H1 (cell line): ENCODE measurements around the gene PTPN3. TPM values are rescaled to one million over a fixed set of nuclear protein-coding genes. Genes with fewer than 3 reads are reported as not detected.

Experiments
- CTCF ChIA-PET: fragments of 300-600 bp; sonication (Branson Sonifier 250); formaldehyde crosslinking; loops from one replicate; lab custom pipeline; 2021; ENCODE audit not compliant: partially characterized antibody; lab: Charles Lee
- POLR2A ChIA-PET: fragments of 300-600 bp; sonication (Branson Sonifier 250); formaldehyde crosslinking; loops from one replicate; lab custom pipeline; 2021; ENCODE audit warnings: inconsistent platforms; ENCODE audit not compliant: partially characterized antibody; lab: Charles Lee
- DNase-seq, 2 experiments: peaks; one replicate each; pipeline versions ENCODE4 v3.0.0 to v3.0.0-alpha.2; 2010 to 2022; ENCODE audit warnings: low spot score in 2 of 2, low read depth in 1 of 2, mixed read lengths in 1 of 2
- FAIRE-seq: peaks from 2 replicates; lab custom pipeline; 2011; peaks lifted over from hg19 to GRCh38; lab: Jason Lieb, UNC
- H2AFZ ChIP-seq: 2 replicates; pipeline ENCODE4 v1.8.1; 2012; ENCODE audit warnings: low read length, inconsistent platforms
- H2AK5ac ChIP-seq: 2 replicates; pipeline ENCODE4 v1.6.1; 2013; ENCODE audit warnings: low read depth, low read length
- H2BK120ac ChIP-seq: replicated peaks from 2 replicates; pipeline ENCODE3; 2013; ENCODE audit warnings: low read depth, low read length, inconsistent platforms
- H2BK12ac ChIP-seq: 2 replicates; pipeline ENCODE4 v1.6.1; 2013; ENCODE audit warnings: low read depth, low read length
- H2BK15ac ChIP-seq: 2 replicates; pipeline ENCODE4 v1.6.1; 2013; ENCODE audit warnings: low read length
- H2BK20ac ChIP-seq: 2 replicates; pipeline ENCODE4 v1.6.1; 2013; ENCODE audit warnings: low read length
- H2BK5ac ChIP-seq: 2 replicates; pipeline ENCODE4 v1.6.1; 2013; ENCODE audit warnings: low read depth, low read length
- H3K14ac ChIP-seq: 2 replicates; pipeline ENCODE4 v1.6.1; 2013; ENCODE audit warnings: inconsistent platforms; ENCODE audit not compliant: insufficient read length
- H3K18ac ChIP-seq: 2 replicates; pipeline ENCODE4 v1.6.1; 2013; ENCODE audit warnings: low read length; ENCODE audit errors: extremely low read depth
- H3K23ac ChIP-seq: 2 replicates; pipeline ENCODE4 v1.6.1; 2013; ENCODE audit warnings: inconsistent platforms; ENCODE audit not compliant: insufficient read length
- H3K23me2 ChIP-seq: 2 replicates; pipeline ENCODE4 v1.6.1; 2013; ENCODE audit warnings: low read depth, low read length
- H3K27ac ChIP-seq: 2 replicates; pipeline ENCODE4 v1.6.1; 2011; ENCODE audit warnings: low read depth, low read length, inconsistent platforms
- H3K27me3 ChIP-seq, 4 experiments: replicated peaks in 1 of 4; 1 replicate in 1 of 4; 2 replicates in 3 of 4; pipeline versions ENCODE4 v1.6.1 to v1.8.1; 2011 to 2013; ENCODE audit warnings: low read length in 3 of 4, mild to moderate bottlenecking in 3 of 4, inconsistent platforms in 2 of 4, mixed read lengths in 2 of 4, moderate library complexity in 1 of 4; ENCODE audit not compliant: control insufficient read depth in 3 of 4, insufficient read depth in 3 of 4; ENCODE audit errors: extremely low read depth in 1 of 4
- H3K36me3 ChIP-seq, 4 experiments: 2 replicates each; pipeline versions ENCODE4 v1.6.1 to v1.8.1; 2011 to 2013; ENCODE audit warnings: mild to moderate bottlenecking in 4 of 4, low read length in 3 of 4, moderate library complexity in 2 of 4, control low read depth in 1 of 4, inconsistent platforms in 1 of 4; ENCODE audit not compliant: insufficient read depth in 4 of 4, control insufficient read depth in 2 of 4
- H3K4ac ChIP-seq: replicated peaks from 2 replicates; pipeline ENCODE3; 2013; ENCODE audit warnings: low read length, low read depth, mixed read lengths, inconsistent platforms; ENCODE audit not compliant: insufficient read length
- H3K4me1 ChIP-seq, 4 experiments: replicated peaks in 1 of 4; 1 replicate in 1 of 4; 2 replicates in 3 of 4; pipeline versions ENCODE4 v1.6.1 to v1.8.1; 2011 to 2013; ENCODE audit warnings: low read length in 3 of 4, inconsistent platforms in 2 of 4, mixed read lengths in 1 of 4; ENCODE audit not compliant: insufficient read depth in 4 of 4, control insufficient read depth in 3 of 4
- H3K4me2 ChIP-seq, 2 experiments: 2 replicates each; pipeline versions ENCODE4 v1.6.1 to v1.8.1; 2011 to 2013; ENCODE audit warnings: low read depth in 2 of 2, low read length in 2 of 2, control low read depth in 1 of 2, inconsistent platforms in 1 of 2, mild to moderate bottlenecking in 1 of 2; ENCODE audit not compliant: insufficient read depth in 1 of 2
- H3K4me3 ChIP-seq, 4 experiments: fragments of 200-600, 300-600 bp in 1 of 4; sonication (generic), shearing (Covaris generic), sonication (Bioruptor Twin) in 1 of 4; 2 replicates each; pipeline versions ENCODE4 v1.5.1 to v1.8.1; 2011 to 2016; ENCODE audit warnings: low read length in 4 of 4, low read depth in 3 of 4, control low read depth in 2 of 4, inconsistent platforms in 2 of 4, mild to moderate bottlenecking in 2 of 4, mixed read lengths in 1 of 4, moderate library complexity in 1 of 4; ENCODE audit not compliant: insufficient read depth in 2 of 4; ENCODE audit errors: extremely low read depth in 1 of 4
- H3K56ac ChIP-seq: replicated peaks from 2 replicates; pipeline ENCODE3; 2013; ENCODE audit warnings: low read depth, mild to moderate bottlenecking, mixed read lengths, low read length, inconsistent platforms; ENCODE audit not compliant: insufficient read length
- H3K79me1 ChIP-seq: 2 replicates; pipeline ENCODE4 v1.6.1; 2013; ENCODE audit warnings: low read depth, low read length, control low read depth
- H3K79me2 ChIP-seq, 2 experiments: 2 replicates each; pipeline versions ENCODE4 v1.6.1 to v1.8.1; 2012 to 2013; ENCODE audit warnings: low read length in 2 of 2, mild to moderate bottlenecking in 2 of 2, inconsistent platforms in 1 of 2; ENCODE audit not compliant: insufficient read depth in 2 of 2, control insufficient read depth in 1 of 2
- H3K9ac ChIP-seq, 4 experiments: replicated peaks in 1 of 4; 1 replicate in 1 of 4; 2 replicates in 3 of 4; pipeline versions ENCODE4 v1.6.1 to v1.8.1; 2011 to 2013; ENCODE audit warnings: low read depth in 3 of 4, low read length in 3 of 4, control low read depth in 2 of 4, mild to moderate bottlenecking in 2 of 4, moderate library complexity in 2 of 4, inconsistent platforms in 1 of 4; ENCODE audit errors: extremely low read depth in 1 of 4
- H3K9me3 ChIP-seq, 2 experiments: 2 replicates each; pipeline versions ENCODE4 v1.6.1 to v1.8.1; 2012 to 2013; ENCODE audit warnings: mild to moderate bottlenecking in 2 of 2, moderate library complexity in 2 of 2, control low read depth in 1 of 2, inconsistent platforms in 1 of 2, low read depth in 1 of 2, low read length in 1 of 2, mixed read lengths in 1 of 2; ENCODE audit not compliant: insufficient read depth in 2 of 2
- H4K20me1 ChIP-seq, 2 experiments: replicated peaks in 1 of 2; 2 replicates each; pipeline versions ENCODE3 to v1.8.1; 2011 to 2013; ENCODE audit warnings: inconsistent platforms in 2 of 2, low read length in 2 of 2, mild to moderate bottlenecking in 1 of 2; ENCODE audit not compliant: insufficient read depth in 2 of 2, control insufficient read depth in 1 of 2
- H4K5ac ChIP-seq: 2 replicates; pipeline ENCODE4 v1.6.1; 2013; ENCODE audit warnings: low read length, low read depth, mixed read lengths, inconsistent platforms; ENCODE audit not compliant: insufficient read length
- H4K8ac ChIP-seq: 2 replicates; pipeline ENCODE4 v1.8.0; 2013; ENCODE audit warnings: mild to moderate bottlenecking, moderate library complexity, low read length, inconsistent platforms; ENCODE audit not compliant: insufficient read depth; ENCODE audit errors: extremely low read depth
- H4K91ac ChIP-seq: replicated peaks from 2 replicates; pipeline ENCODE3; 2013; ENCODE audit warnings: low read length, mixed read lengths, inconsistent platforms; ENCODE audit not compliant: insufficient read length
- HDAC2 ChIP-seq, 2 experiments: fragments of 300-600 bp in 1 of 2; sonication (generic) in 1 of 2; IDR thresholded peaks; 2 replicates each; pipeline ENCODE4 v1.6.1; 2011 to 2012; ENCODE audit warnings: low read depth in 2 of 2, low read length in 2 of 2, mild to moderate bottlenecking in 2 of 2, moderate library complexity in 2 of 2, borderline replicate concordance in 1 of 2, inconsistent platforms in 1 of 2
- SUZ12 ChIP-seq: fragments of 200-600 bp; sonication (generic); IDR thresholded peaks from 2 replicates; pipeline ENCODE4 v1.6.1; 2012; ENCODE audit warnings: mild to moderate bottlenecking, inconsistent platforms, low read length, moderate library complexity, mixed read lengths
- WGBS, 2 experiments: shearing (Covaris generic) in 1 of 2; methylation state at CpG; one replicate each; pipeline versions ENCODE4 v1.1.6 to v1.1.7; 2013 to 2015; ENCODE audit warnings: low lambda C conversion rate in 2 of 2, mixed read lengths in 2 of 2, inconsistent platforms in 1 of 2, low coverage in 1 of 2, missing lambda C conversion rate in 1 of 2; ENCODE audit not compliant: insufficient replicate concordance in 2 of 2, insufficient coverage in 1 of 2, insufficient read length in 1 of 2; ENCODE audit errors: extremely low coverage in 1 of 2, missing lambda C conversion rate in 1 of 2; 5-methylcytosine and 5-hydroxymethylcytosine counted together
- polyA plus RNA-seq, 7 experiments: library from polyadenylated mRNA; depleted of rRNA in 3 of 7; stranded (reverse) in 5 of 7; unstranded in 2 of 7; fragments of >200 nt in 5 of 7; fragments of 200-250 nt in 2 of 7; gene quantifications; 1 replicate in 5 of 7; 2 replicates in 1 of 7; 4 replicates in 1 of 7; pipeline versions ENCODE4 v1.2.1 to v1.2.3, GENCODE V29; 2011 to 2013; ENCODE audit warnings: missing spikeins in 2 of 7, mixed read lengths in 2 of 7
- total RNA-seq: library from RNA; stranded (reverse); fragmentation: NEBNext Ultra II Directional; extraction: Animal tissue kit (Norgen Biotek cat#: 25700); gene quantifications from 2 replicates; pipeline ENCODE4 v1.2.1, GENCODE V29; 2021

The PTPN3 gene
- total and polyA plus RNA-seq, 2 of the 8 experiments (the other 6 are each of a cell fraction or from before 2014, with no cell fraction given), result 2.9 to 3.7 TPM

DNA sequence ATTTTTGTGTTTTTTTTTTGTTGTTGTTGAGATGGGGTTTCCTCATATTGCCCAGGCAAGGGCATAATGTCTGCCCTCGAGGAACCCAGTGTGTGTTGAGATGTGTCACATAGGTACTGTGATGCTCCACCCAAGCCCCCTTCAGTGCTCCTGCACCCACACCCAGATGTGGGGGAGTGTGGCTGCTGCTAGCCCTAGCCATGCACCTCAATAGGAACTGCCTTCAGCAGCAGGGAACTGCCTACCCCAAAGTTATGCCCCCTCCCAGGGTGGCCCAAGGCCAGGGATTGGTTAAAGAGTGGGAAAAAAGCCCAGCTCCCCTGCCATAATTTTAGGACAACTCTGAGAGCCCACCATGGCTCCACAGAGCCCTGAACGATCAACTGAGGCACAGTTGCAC, 143.9 kb downstream of the PTPN3 start:
- DNase-seq, result no peak
- H3K4ac ChIP-seq, result no peak overlapping the region
- no peak overlapping the region for H4K91ac ChIP-seq
- H3K23me2 ChIP-seq, result no peaks in the 10 kb centered on the region
- no peak overlapping the region for H3K18ac ChIP-seq
- H2BK15ac ChIP-seq, result no peak overlapping the region
- H3K27me3 ChIP-seq, result no peaks in the 10 kb centered on the region
- H2AK5ac ChIP-seq, result no peak overlapping the region
- TF ChIP-seq SUZ12 (no peak), HDAC2 (IDR thresholded peaks at IDR 0.05; ENCODE audit: borderline replicate concordance in 1 of 2, low read depth in 2 of 2, low read length in 2 of 2) (no peak)
- H3K23ac ChIP-seq, result no peak overlapping the region
- no peaks in the 10 kb centered on the region for H3K9me3 ChIP-seq
- no peak overlapping the region for H4K8ac ChIP-seq
- no peaks in the 10 kb centered on the region for H4K20me1 ChIP-seq
- no peak overlapping the region for H2BK120ac ChIP-seq
- H3K79me1 ChIP-seq, result no peaks in the 10 kb centered on the region
- no peak overlapping the region for H3K14ac ChIP-seq
- H3K4me1 ChIP-seq, result no peaks in the 10 kb centered on the region
- POLR2A ChIA-PET, result no interaction called here
- no peak overlapping the region for H3K27ac ChIP-seq
- H3K9ac ChIP-seq, result no peak overlapping the region
- no peak overlapping the region for H3K4me3 ChIP-seq
- H3K4me2 ChIP-seq, result no peak overlapping the region
- H2BK12ac ChIP-seq, result no peak overlapping the region
- no peak overlapping the region for H2BK20ac ChIP-seq
- no peak overlapping the region for H4K5ac ChIP-seq
- H2BK5ac ChIP-seq, result no peak overlapping the region
- H3K36me3 ChIP-seq, result no peaks in the 10 kb centered on the region
- FAIRE-seq, result no peak
- H2AFZ ChIP-seq, result no peak overlapping the region
- WGBS, 2 experiments, result 83% methylated on average over 2 of the region's 2 CpGs; no CpG with 5 or more reads in 1 of the 2 experiments
- no peak overlapping the region for H3K56ac ChIP-seq
- H3K79me2 ChIP-seq, result no peaks in the 10 kb centered on the region
- CTCF ChIA-PET, result interaction anchor here (1.7 to 4.6 kb wide), 2 partner anchors 8 to 47 kb away, joined by 4 to 29 read pairs; no protein-coding TSS in a partner anchor
